IPS-NIHi7 (cell line): ENCODE data around the gene CRKL.
"Not testable (repeated sequence)": the region's sequence is repeated elsewhere in the genome, so short reads cannot be mapped to it uniquely, and the experiment has no call there.

ENCODE experiments used
- DNase-seq: peaks from one replicate; pipeline ENCODE4 v3.0.0; 2012; ENCODE audit warnings: mixed read lengths; ENCODE audit errors: extremely low spot score

CRKL gene

GRCh38 chr22:20901093-20902033 lies 15.8 kb upstream of the CRKL start:
- not testable (repeated sequence) for DNase-seq

- DNase-seq, result no peak
Observed at GRCh38 chr22:20903093-20903492, 14.1 kb upstream of the CRKL start.

DNA sequence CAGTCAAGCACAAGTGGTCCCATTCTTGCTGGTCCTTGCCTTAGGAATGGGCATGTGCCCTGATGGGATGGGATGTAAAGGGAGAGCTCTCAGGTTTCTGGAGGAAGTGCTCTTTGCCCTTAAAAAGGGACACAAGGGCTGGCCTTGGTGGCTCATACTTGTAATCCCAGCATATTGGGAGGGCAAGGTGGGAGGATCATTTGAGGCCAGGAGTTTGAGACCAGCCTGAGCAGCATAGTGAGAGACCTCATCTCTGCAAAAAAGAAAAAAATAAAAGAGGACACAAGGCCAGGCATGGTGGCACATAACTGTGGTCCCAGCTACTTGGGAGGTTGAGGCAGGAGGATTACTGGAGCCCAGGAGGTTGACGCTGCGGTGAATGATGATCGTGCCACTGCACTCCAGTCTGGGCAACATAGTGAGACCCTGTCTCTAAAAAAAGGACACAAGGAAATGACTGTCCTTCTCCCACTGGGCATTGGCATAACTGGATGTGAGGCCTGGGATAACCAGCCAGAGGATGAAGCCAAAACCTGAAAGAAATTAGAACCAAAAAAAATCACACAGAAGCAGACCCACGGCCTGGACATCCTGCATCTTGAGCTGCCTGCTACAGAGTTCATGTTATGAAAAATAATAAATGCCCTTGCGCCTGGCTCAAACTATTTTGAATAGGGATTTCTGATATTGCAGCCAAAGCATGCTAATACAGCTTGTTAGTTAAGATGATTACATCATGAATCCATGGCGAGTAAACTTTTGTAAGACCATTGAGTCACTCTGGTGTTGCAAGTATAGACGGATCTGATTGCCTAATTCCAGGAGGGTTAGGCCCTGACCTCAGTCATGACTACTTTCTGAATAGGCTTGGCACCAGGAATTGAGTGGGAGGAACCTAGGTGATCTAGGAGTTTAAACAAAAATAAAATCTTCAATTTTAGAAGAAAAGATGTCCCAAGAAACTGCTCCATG lies 12.9 kb upstream of the CRKL start:
- DNase-seq, result no peak

GRCh38 chr22:20904980-20905355 lies 12.2 kb upstream of the CRKL start:
- no peak for DNase-seq

GRCh38 chr22:20905415-20906386 lies 11.5 kb upstream of the CRKL start:
- DNase-seq, result no peak

- DNase-seq, result no peak
Observed at GRCh38 chr22:20906387-20906767, 10.8 kb upstream of the CRKL start.

GRCh38 chr22:20908717-20909116 lies 8.5 kb upstream of the CRKL start:
- DNase-seq, result not testable (repeated sequence)

- no peak for DNase-seq
Observed at GRCh38 chr22:20909543-20910303, 7.5 kb upstream of the CRKL start.

- DNase-seq, result no peak
Observed at GRCh38 chr22:20912494-20912893, 4.7 kb upstream of the CRKL start.

- DNase-seq, result no peak
Observed at GRCh38 chr22:20918663-20919218, 1.5 kb downstream of the CRKL start.

DNA sequence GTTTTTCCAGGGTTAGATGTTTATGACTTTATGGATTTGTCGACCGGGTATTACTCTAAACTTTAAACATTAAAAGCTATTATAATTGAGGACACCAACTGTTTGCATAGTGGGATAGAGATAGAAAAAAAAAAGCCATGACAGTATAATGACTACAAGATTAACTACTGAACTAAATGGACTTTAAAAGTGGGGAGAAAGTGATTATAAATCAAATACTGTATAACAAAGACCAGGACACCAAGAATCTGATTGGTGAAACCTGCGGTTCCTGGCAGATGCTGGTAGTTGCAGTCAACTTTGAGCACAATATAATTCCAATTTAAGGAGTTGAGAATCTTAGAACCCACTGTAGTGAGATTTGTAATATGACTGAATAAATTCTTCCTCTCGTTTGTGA lies 2.5 kb downstream of the CRKL start:
- DNase-seq, result no peak

DNA sequence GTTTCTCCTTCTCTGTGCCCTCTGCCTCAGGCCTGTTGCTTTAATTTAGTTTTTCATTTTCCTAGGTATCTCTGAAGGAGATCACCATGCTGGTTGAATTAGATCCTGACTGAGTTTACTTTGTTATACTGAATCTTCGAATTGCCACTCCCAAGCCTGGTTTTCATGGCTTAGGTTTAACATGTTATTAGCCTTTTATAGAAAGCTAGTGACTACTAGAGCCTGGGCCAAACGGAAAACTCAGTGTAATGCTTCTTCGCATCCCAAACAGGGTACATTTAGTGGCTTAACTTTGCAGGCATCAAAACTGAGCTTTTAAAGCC lies 3.6 kb downstream of the CRKL start:
- DNase-seq, result no peak

DNA sequence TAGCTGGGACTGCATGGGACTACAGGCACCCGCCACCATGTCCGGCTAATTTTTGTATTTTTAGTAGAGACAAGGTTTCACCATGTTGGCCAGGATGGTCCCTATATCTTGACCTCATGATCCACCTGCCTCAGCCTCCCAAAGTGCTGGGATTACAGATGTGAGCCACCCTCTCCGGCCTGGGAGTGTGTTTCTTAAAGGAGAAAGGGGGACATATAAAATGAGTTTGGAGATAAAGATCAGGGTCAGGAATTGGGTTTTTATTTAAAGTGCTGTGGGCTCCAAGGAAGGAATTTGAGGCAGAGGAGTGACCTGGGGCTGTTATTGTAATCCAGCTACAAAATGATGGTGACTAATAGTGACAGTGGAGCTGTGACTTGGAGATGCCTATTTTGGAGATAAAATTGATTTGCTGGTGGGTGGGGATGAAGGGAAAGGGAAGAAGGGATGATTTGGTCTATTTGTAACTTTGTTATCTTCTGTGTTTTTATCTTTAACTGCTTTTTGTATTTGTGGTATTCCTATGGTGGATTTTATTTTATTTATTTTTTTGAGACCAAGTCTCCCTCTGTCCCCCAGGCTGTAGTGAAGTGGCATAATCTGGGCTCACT lies 5.0 kb downstream of the CRKL start:
- no peak for DNase-seq

DNA sequence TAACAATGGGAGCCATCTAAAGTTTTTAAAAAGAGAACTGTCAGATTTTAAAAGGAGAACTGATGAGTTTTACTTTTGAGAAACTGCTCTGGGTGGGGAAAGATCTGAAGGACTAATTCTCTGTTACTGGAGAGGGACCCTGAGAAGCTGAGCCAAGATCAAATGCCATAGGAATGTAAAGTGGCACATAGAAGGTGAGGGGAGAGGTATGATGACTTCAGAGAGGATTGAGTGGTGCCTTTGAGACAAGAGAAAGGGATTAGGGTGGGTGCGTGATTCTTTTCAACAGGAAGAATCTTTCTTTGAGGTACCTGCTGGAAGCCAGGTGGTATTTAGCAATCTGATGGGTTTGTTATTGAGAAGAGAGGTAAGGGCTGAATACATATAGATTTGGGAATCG lies 9.0 kb downstream of the CRKL start:
- no peak for DNase-seq

- DNase-seq, result no peak
Observed at GRCh38 chr22:20927940-20928572, 10.8 kb downstream of the CRKL start.

DNA sequence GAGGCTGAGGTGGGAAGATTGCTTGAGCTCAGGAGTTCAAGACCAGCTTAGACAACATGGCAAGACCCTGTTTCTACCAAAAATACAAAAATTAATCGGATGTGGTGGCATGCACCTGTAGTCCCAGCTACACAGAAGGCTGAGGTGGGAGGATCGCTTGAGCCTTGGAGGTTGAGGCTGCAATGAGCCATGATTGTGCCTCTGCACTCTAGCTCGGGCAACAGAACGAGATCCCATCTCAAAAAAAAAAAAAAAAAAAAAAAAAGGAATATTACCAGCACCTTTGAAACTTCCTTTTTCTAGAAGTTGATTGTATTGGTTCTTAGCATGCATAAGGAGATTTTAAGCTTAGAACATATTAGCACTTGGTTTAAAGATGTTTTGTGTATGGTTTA lies 11.4 kb downstream of the CRKL start:
- no peak for DNase-seq

DNA sequence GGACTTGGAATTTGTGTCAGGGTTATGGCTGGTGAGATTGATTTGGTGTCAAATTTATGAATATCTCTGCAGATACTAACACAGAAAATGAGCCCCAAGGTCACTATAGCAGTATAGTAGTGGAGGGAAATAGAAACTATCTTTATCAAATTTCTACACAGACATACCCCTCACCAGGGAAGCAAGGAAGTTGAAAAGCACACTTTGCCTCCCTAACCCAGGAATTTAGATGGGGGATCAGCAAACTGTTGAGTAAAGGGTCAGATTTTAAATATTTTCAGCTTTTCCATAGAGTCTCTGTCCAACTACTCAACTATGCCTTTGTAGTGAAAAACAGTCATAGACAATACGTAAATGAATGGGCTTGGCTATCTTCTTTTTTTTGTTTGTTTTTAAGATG lies 12.8 kb downstream of the CRKL start:
- DNase-seq, result no peak

DNA sequence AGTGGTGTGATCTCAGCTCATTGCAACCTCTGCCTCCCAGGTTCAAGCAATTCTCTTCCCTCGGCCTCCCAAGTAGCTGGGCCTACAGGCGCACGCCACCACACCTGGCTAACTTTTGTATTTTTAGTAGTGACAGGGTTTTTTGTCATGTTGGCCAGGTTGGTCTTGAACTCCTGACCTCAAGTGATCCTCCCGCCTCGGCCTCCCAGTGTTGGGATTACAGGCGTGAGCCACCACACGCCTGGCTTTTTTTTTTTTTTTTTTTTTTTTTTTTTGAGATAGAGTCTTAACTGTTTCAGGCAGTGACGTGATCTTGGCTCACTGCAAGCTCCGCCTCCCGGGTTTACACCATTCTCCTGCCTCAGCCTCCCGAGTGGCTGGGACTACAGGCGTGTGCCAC lies 13.2 kb downstream of the CRKL start:
- not testable (repeated sequence) for DNase-seq

- DNase-seq, result no peak
Observed at GRCh38 chr22:20931126-20931654, 14.0 kb downstream of the CRKL start.
